ENCODE data around the gene CFAP65. TPM values are rescaled to one million over a fixed set of nuclear protein-coding genes. Genes with fewer than 3 reads are reported as not detected.

The CFAP65 gene
- total and polyA plus RNA-seq, 2 of the 4 experiments (the other 2 are of a cell fraction), result not detected

GRCh38 chr2:219057709-219058540 lies 16.6 kb upstream of the CFAP65 start (continued):
- TF ChIP-seq RFX5 (IDR thresholded peaks at IDR 0.05; ENCODE audit: low read depth, low read length) (no peak), POLR2A (IDR thresholded peaks at IDR 0.05; ENCODE audit: low read depth, low read length) (no peak)

- 7% methylated on average over 32 of the region's 40 CpGs; no CpG with 5 or more reads in 1 of the 2 experiments for WGBS, 2 experiments (ENCODE audit: extremely low coverage in 2 of 2, insufficient read length in 1 of 2)
- no peak for ATAC-seq (ENCODE audit: low read depth)
- no peak overlapping the region; the same call in 1 of the 2 replicates for H3K4me2 ChIP-seq (ENCODE audit: low read depth, low read length)
- H4K20me1 ChIP-seq (ENCODE audit: insufficient read depth, low read length), result no peaks in the 10 kb centered on the region
- no peak overlapping the region for H3K18ac ChIP-seq (ENCODE audit: low read depth, low read length)
- CTCF ChIA-PET, result interaction anchor here (0.7 to 1.9 kb wide), 2 partner anchors 63 to 141 kb away, joined by 3 to 15 read pairs; no protein-coding TSS in a partner anchor
- H3K9me3 ChIP-seq (ENCODE audit: control insufficient read depth, insufficient read depth, low read length), result no peaks in the 10 kb centered on the region
- H3K9ac ChIP-seq (ENCODE audit: low read depth, low read length), result no peak overlapping the region
- peaks cover 92% of the 10 kb centered on the region for H3K27me3 ChIP-seq (ENCODE audit: control insufficient read depth, insufficient read depth, low read length)
- intact Hi-C loops (cut with micrococcal nuclease), result loop anchor here (5.0 kb wide), 1 partner anchor 240 kb away; no protein-coding TSS in a partner anchor
- H2AK9ac ChIP-seq (replicated peaks; ENCODE audit: low read depth, low read length, poor library complexity), result no peak overlapping the region
- TF ChIP-seq ELK1 (IDR thresholded peaks at IDR 0.05; ENCODE audit: borderline replicate concordance, low read depth, low read length) (no peak), FOS (IDR thresholded peaks at IDR 0.05; ENCODE audit: low read depth, low read length) (no peak), CTCF (conservative IDR thresholded peaks at IDR 0.05; ENCODE audit: low read depth, low read length) (no peak), MXI1 (IDR thresholded peaks at IDR 0.05; ENCODE audit: borderline replicate concordance, low read depth, low read length) (0 out of 2 replicates have a peak, but pooled peaks have one; percentile 15), RAD21 (IDR thresholded peaks at IDR 0.05; ENCODE audit: low read length) (no peak), BHLHE40 (IDR thresholded peaks at IDR 0.05; ENCODE audit: low read depth, low read length) (no peak)
- no peaks in the 10 kb centered on the region for H3K9me1 ChIP-seq (ENCODE audit: insufficient read depth, low read length)
- no peak overlapping the region for H4K91ac ChIP-seq (ENCODE audit: insufficient read depth, low read depth, low read length)
- BruUV-seq (replicated peaks), result no TSS peak
- no peak overlapping the region for H2BK20ac ChIP-seq (ENCODE audit: low read depth, low read length)
- H4K8ac ChIP-seq (ENCODE audit: low read depth in 2 of 2, low read length in 2 of 2), result no peak overlapping the region
- peaks cover 6% of the 10 kb centered on the region; the same call in 1 of the 2 replicates for H3K4me1 ChIP-seq (ENCODE audit: control insufficient read depth, insufficient read depth, low read length)
- H2AK5ac ChIP-seq (ENCODE audit: low read depth, low read length), result no peak overlapping the region
- H2BK120ac ChIP-seq (ENCODE audit: low read depth, low read length), result no peak overlapping the region
- in situ Hi-C loops (cut with MboI; ENCODE audit: low sequenced_read_pairs), result no loop called here
- no peaks in the 10 kb centered on the region for H3K36me3 ChIP-seq (ENCODE audit: control insufficient read depth, insufficient read depth, low read length)
- H3K23ac ChIP-seq (ENCODE audit: low read depth, low read length), result no peak overlapping the region
- no peak overlapping the region for H3K27ac ChIP-seq (ENCODE audit: insufficient read depth, low read length)
- POLR2A ChIA-PET (ENCODE audit: unreplicated experiment), result no interaction called here
- peak overlapping the region; percentile 67 for H2AFZ ChIP-seq (replicated peaks; ENCODE audit: low read length, poor library complexity)
- H3K56ac ChIP-seq (ENCODE audit: extremely low read depth, insufficient read depth, low read length), result no peak overlapping the region
- H3K4me3 ChIP-seq (ENCODE audit: insufficient read depth, low read depth, low read length), result no peak overlapping the region
- H2BK15ac ChIP-seq (ENCODE audit: low read depth, low read length), result no peak overlapping the region
- no peak overlapping the region for H4K5ac ChIP-seq (ENCODE audit: low read depth, low read length)
- no peak overlapping the region for H3K14ac ChIP-seq (replicated peaks; ENCODE audit: low read depth, low read length)
- no peak for DNase-seq
- no peaks in the 10 kb centered on the region for H3K79me1 ChIP-seq (ENCODE audit: low read depth in 1 of 2, low read length in 2 of 2)
- dilution Hi-C loops (cut with HindIII; ENCODE audit: low sequenced_read_pairs, unreplicated experiment), result no loop called here
- H3K4ac ChIP-seq (ENCODE audit: low read depth, low read length), result no peak overlapping the region
- no peak overlapping the region for H2BK5ac ChIP-seq (ENCODE audit: low read depth, low read length, poor library complexity, severe bottlenecking)
These were observed 15.8 kb upstream of the CFAP65 start for GRCh38 chr2:219056896-219057708.

Data from IMR-90 (cell line).